Trophoblast cell (in vitro differentiated cells and primary cell): ENCODE results near the gene ERC1.
A peak's percentile ranks its signal among the peaks of the same experiment; 100 is the strongest.

Experiments
- DNase-seq, 2 donors: peaks; one replicate each; pipeline ENCODE4 v3.0.0-alpha.2; 2016
- H2AFZ ChIP-seq: 2 replicates; pipeline ENCODE4 v1.6.1; 2013; ENCODE audit warnings: low read length, moderate library complexity, mild to moderate bottlenecking; ENCODE audit not compliant: insufficient read depth, poor library complexity
- H2AK5ac ChIP-seq: 2 replicates; pipeline ENCODE4 v1.6.1; 2013; ENCODE audit warnings: mild to moderate bottlenecking, low read length
- H2BK120ac ChIP-seq: 2 replicates; pipeline ENCODE4 v1.6.1; 2013; ENCODE audit warnings: low read length, mild to moderate bottlenecking, moderate library complexity; ENCODE audit not compliant: insufficient read depth, poor library complexity
- H2BK12ac ChIP-seq: 2 replicates; pipeline ENCODE4 v1.6.1; 2013; ENCODE audit warnings: mild to moderate bottlenecking, low read length, moderate library complexity
- H2BK5ac ChIP-seq: 2 replicates; pipeline ENCODE4 v1.6.1; 2013; ENCODE audit warnings: low read length, low read depth, moderate library complexity, mild to moderate bottlenecking; ENCODE audit not compliant: poor library complexity
- H3K14ac ChIP-seq: 2 replicates; pipeline ENCODE4 v1.6.1; 2013; ENCODE audit warnings: mild to moderate bottlenecking, low read length
- H3K18ac ChIP-seq: 2 replicates; pipeline ENCODE4 v1.6.1; 2013; ENCODE audit warnings: mild to moderate bottlenecking, low read length
- H3K23ac ChIP-seq: 2 replicates; pipeline ENCODE4 v1.6.1; 2013; ENCODE audit warnings: low read length
- H3K27ac ChIP-seq: 2 replicates; pipeline ENCODE4 v1.5.1; 2013; ENCODE audit warnings: low read depth, mild to moderate bottlenecking, inconsistent platforms, low read length, moderate library complexity
- H3K27me3 ChIP-seq: 2 replicates; pipeline ENCODE4 v1.6.1; 2013; ENCODE audit warnings: inconsistent platforms, mild to moderate bottlenecking, low read length, moderate library complexity; ENCODE audit not compliant: insufficient read depth
- H3K36me3 ChIP-seq, 2 experiments: 1 replicate in 1 of 2; 2 replicates in 1 of 2; pipeline ENCODE4 v1.6.1; 2013; ENCODE audit warnings: low read length in 2 of 2, mild to moderate bottlenecking in 2 of 2, moderate library complexity in 1 of 2; ENCODE audit not compliant: insufficient read depth in 2 of 2, control insufficient read depth in 1 of 2
- H3K4ac ChIP-seq: 2 replicates; pipeline ENCODE4 v1.6.1; 2013; ENCODE audit warnings: low read depth, mild to moderate bottlenecking, low read length, moderate library complexity
- H3K4me1 ChIP-seq, 2 experiments: 1 replicate in 1 of 2; 2 replicates in 1 of 2; pipeline ENCODE4 v1.6.1; 2013; ENCODE audit warnings: low read length in 2 of 2, mild to moderate bottlenecking in 2 of 2, moderate library complexity in 1 of 2; ENCODE audit not compliant: insufficient read depth in 2 of 2, control insufficient read depth in 1 of 2
- H3K4me2 ChIP-seq: 2 replicates; pipeline ENCODE4 v1.6.1; 2013; ENCODE audit warnings: inconsistent platforms, mild to moderate bottlenecking, low read length, moderate library complexity
- H3K4me3 ChIP-seq: 2 replicates; pipeline ENCODE4 v1.5.1; 2013; ENCODE audit warnings: mild to moderate bottlenecking, low read depth, low read length, inconsistent platforms
- H3K79me1 ChIP-seq: one replicate; pipeline ENCODE4 v1.6.1; 2013; ENCODE audit warnings: low read length
- H3K79me2 ChIP-seq: 2 replicates; pipeline ENCODE4 v1.6.1; 2013; ENCODE audit warnings: low read length, mild to moderate bottlenecking; ENCODE audit not compliant: control insufficient read depth, insufficient read depth, poor library complexity
- H3K9ac ChIP-seq: 2 replicates; pipeline ENCODE4 v1.6.1; 2013; ENCODE audit warnings: mild to moderate bottlenecking, low read length
- H3K9me3 ChIP-seq: 2 replicates; pipeline ENCODE4 v1.6.1; 2013; ENCODE audit warnings: low read depth, mild to moderate bottlenecking, control low read depth, inconsistent platforms, low read length; ENCODE audit not compliant: insufficient read depth
- H4K12ac ChIP-seq: 2 replicates; pipeline ENCODE4 v1.6.1; 2013; ENCODE audit warnings: low read depth, mild to moderate bottlenecking, low read length, moderate library complexity
- H4K8ac ChIP-seq: 2 replicates; pipeline ENCODE4 v1.6.1; 2013; ENCODE audit warnings: low read depth, mild to moderate bottlenecking, low read length, moderate library complexity
- H4K91ac ChIP-seq: one replicate; pipeline ENCODE4 v1.6.1; 2013; ENCODE audit warnings: low read depth, mild to moderate bottlenecking, low read length, moderate library complexity
- WGBS: extraction: QIAGEN DNeasy Blood & Tissue Kit; methylation state at CpG from one replicate; pipeline ENCODE4 v1.1.7; 2013; ENCODE audit warnings: missing lambda C conversion rate; ENCODE audit not compliant: insufficient read length, insufficient coverage; ENCODE audit errors: extremely low coverage; 5-methylcytosine and 5-hydroxymethylcytosine counted together

Gene ERC1

DNA sequence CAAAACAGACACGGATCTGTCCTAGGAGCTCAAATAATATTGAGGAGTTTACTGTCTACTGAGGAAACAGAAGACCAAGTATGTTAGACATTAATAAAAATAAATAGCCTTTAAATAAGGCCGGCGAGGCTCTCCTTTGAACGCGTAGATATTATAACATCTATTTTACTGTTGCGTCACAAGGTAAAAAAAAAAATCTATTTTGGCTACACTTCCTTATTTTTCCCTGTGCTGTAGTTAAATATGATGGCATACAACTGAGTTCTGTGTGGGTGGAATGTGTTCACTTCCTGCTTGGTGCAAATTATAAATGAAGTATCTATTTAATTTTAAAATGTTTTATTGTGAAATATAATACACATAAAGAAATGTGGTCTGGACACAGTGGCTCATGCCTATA, 24.3 kb upstream of the ERC1 start:
- H3K4me3 ChIP-seq: no peak overlapping the region
- H4K91ac ChIP-seq: no peak overlapping the region
- no peak overlapping the region for H3K4me2 ChIP-seq
- H2AFZ ChIP-seq: no peak overlapping the region
- H2BK120ac ChIP-seq: no peak overlapping the region
- no peak overlapping the region for H3K14ac ChIP-seq
- no peak overlapping the region for H3K23ac ChIP-seq
- no peaks in the 10 kb centered on the region for H3K9me3 ChIP-seq
- no peaks in the 10 kb centered on the region for H3K4me1 ChIP-seq
- DNase-seq: no peak
- no peak overlapping the region for H3K27ac ChIP-seq
- H3K36me3 ChIP-seq: no peaks in the 10 kb centered on the region
- H4K8ac ChIP-seq: no peak overlapping the region
- no peak overlapping the region for H2BK5ac ChIP-seq
- no peak overlapping the region for H3K18ac ChIP-seq
- no peak overlapping the region for H2BK12ac ChIP-seq
- no peak overlapping the region for H3K9ac ChIP-seq
- H3K4ac ChIP-seq: no peak overlapping the region
- no peaks in the 10 kb centered on the region for H3K79me1 ChIP-seq
- WGBS: no CpG with 5 or more reads among the region's 6 CpGs
- H2AK5ac ChIP-seq: no peak overlapping the region
- no peak overlapping the region for H4K12ac ChIP-seq
- H3K27me3 ChIP-seq: no peaks in the 10 kb centered on the region
- H3K79me2 ChIP-seq: no peaks in the 10 kb centered on the region

DNA sequence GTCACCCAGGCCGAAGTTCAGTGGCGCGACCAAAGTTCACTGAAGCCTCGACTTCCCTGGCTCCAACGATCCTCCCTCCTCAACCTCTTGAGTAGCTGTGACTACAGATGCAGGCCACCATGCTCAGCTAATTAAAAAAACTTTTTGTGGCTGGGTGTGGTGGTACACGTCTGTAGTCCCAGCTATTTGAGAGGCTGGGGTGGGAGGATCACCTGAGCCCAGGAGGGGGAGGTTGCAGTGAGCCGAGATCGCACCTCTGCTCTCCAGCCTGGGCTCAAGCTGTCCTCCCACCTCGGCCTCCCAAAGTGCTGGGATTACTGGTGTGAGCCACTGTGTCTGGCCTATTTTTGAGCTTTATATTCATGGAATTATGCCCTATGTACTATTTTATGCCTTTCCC, 23.4 kb upstream of the ERC1 start:
- Histone ChIP-seq H3K36me3 (no peaks in the 10 kb centered on the region), H3K23ac (no peak overlapping the region), H3K9me3 (no peaks in the 10 kb centered on the region), H4K91ac (no peak overlapping the region), H3K4me2 (no peak overlapping the region), H3K4me1 (no peaks in the 10 kb centered on the region), H3K4ac (no peak overlapping the region), H3K27ac (no peak overlapping the region), H2AK5ac (no peak overlapping the region), H3K18ac (no peak overlapping the region), H3K79me1 (peaks cover under 1% of the 10 kb centered on the region), H3K27me3 (no peaks in the 10 kb centered on the region), H4K12ac (no peak overlapping the region), H3K79me2 (no peaks in the 10 kb centered on the region), H3K4me3 (no peak overlapping the region), H2BK120ac (no peak overlapping the region), H2BK5ac (no peak overlapping the region), H3K14ac (no peak overlapping the region), H2BK12ac (no peak overlapping the region), H2AFZ (no peak overlapping the region), H4K8ac (no peak overlapping the region), H3K9ac (no peak overlapping the region)
- no peak for DNase-seq
- WGBS: no CpG with 5 or more reads among the region's 9 CpGs

DNA sequence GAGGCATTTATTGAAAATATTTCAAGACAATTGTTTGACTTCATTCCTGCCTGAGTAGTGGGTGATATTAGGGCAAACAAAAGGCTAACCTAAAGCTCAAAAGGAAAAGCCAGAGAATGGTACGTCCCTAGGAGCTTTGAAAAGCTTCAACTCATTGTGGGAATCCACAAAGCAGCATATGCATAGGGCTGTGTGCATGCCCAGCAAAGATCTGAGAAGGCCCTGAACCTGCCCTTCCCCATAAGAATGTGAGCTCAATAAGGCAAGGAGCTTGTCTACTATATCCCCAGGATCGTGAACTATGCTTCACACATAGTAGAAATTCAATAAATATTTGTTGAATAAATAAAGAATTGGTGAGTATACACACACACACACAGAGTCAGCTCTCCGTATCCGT, 22.5 kb upstream of the ERC1 start:
- Histone ChIP-seq H3K79me1 (peaks cover 1% of the 10 kb centered on the region), H4K91ac (no peak overlapping the region), H3K14ac (no peak overlapping the region), H3K9ac (no peak overlapping the region), H3K4ac (no peak overlapping the region), H3K27ac (no peak overlapping the region), H3K4me3 (no peak overlapping the region), H3K4me1 (no peaks in the 10 kb centered on the region), H4K8ac (no peak overlapping the region), H3K27me3 (no peaks in the 10 kb centered on the region), H3K36me3 (no peaks in the 10 kb centered on the region), H2AFZ (no peak overlapping the region), H3K4me2 (no peak overlapping the region), H2BK12ac (no peak overlapping the region), H2AK5ac (no peak overlapping the region), H4K12ac (no peak overlapping the region), H3K18ac (no peak overlapping the region), H2BK120ac (no peak overlapping the region), H2BK5ac (no peak overlapping the region), H3K79me2 (no peaks in the 10 kb centered on the region), H3K9me3 (no peaks in the 10 kb centered on the region), H3K23ac (no peak overlapping the region)
- WGBS: no CpG with 5 or more reads among the region's 4 CpGs
- DNase-seq: peak in 1 of 2 donors; percentile 48

DNA sequence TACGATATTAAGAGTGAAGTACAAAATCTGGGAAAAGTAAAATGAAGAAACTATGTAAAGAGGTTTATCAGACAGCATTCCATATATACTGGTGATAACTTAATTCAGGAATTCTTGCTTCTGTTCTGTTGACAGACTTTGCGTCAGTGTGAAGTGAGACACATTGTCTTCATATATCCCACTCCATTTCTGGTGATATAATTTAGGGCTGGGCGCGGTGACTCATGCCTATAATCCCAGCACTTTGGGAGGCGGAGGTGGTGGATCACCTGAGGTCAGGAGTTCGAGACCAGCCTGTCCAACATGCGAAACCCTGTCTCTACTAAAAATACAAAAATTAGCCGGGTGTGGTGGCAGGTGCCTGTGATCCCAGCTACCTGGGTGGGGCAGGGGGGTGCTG, 21.2 kb upstream of the ERC1 start:
- Histone ChIP-seq H3K9ac (no peak overlapping the region), H2AFZ (no peak overlapping the region), H4K91ac (no peak overlapping the region), H3K27ac (no peak overlapping the region), H3K9me3 (no peaks in the 10 kb centered on the region), H3K27me3 (no peaks in the 10 kb centered on the region), H2BK12ac (no peak overlapping the region), H3K4ac (no peak overlapping the region), H3K79me1 (peaks cover 1% of the 10 kb centered on the region), H4K8ac (no peak overlapping the region), H2AK5ac (no peak overlapping the region), H3K4me3 (no peak overlapping the region), H3K14ac (no peak overlapping the region), H3K79me2 (no peaks in the 10 kb centered on the region), H3K36me3 (no peaks in the 10 kb centered on the region), H3K4me1 (no peaks in the 10 kb centered on the region), H2BK5ac (no peak overlapping the region), H2BK120ac (no peak overlapping the region), H3K23ac (no peak overlapping the region), H3K4me2 (no peak overlapping the region), H4K12ac (no peak overlapping the region), H3K18ac (no peak overlapping the region)
- WGBS: 100% methylated on average over 1 of the region's 8 CpGs
- DNase-seq: peak in 1 of 2 donors; percentile 70
